H1 (cell line): ENCODE measurements around the gene CSF3. TPM values are rescaled to one million over a fixed set of nuclear protein-coding genes. Genes with fewer than 3 reads are reported as not detected.

ENCODE experiments used
- CTCF ChIA-PET: fragments of 300-600 bp; sonication (Branson Sonifier 250); formaldehyde crosslinking; loops from one replicate; lab custom pipeline; 2021; ENCODE audit not compliant: partially characterized antibody; lab: Charles Lee
- POLR2A ChIA-PET: fragments of 300-600 bp; sonication (Branson Sonifier 250); formaldehyde crosslinking; loops from one replicate; lab custom pipeline; 2021; ENCODE audit warnings: inconsistent platforms; ENCODE audit not compliant: partially characterized antibody; lab: Charles Lee
- DNase-seq, 2 experiments: peaks; one replicate each; pipeline versions ENCODE4 v3.0.0 to v3.0.0-alpha.2; 2010 to 2022; ENCODE audit warnings: low spot score in 2 of 2, low read depth in 1 of 2, mixed read lengths in 1 of 2
- FAIRE-seq: peaks from 2 replicates; lab custom pipeline; 2011; peaks lifted over from hg19 to GRCh38; lab: Jason Lieb, UNC
- H2AFZ ChIP-seq: 2 replicates; pipeline ENCODE4 v1.8.1; 2012; ENCODE audit warnings: low read length, inconsistent platforms
- H2AK5ac ChIP-seq: 2 replicates; pipeline ENCODE4 v1.6.1; 2013; ENCODE audit warnings: low read depth, low read length
- H2BK120ac ChIP-seq: replicated peaks from 2 replicates; pipeline ENCODE3; 2013; ENCODE audit warnings: low read depth, low read length, inconsistent platforms
- H2BK12ac ChIP-seq: 2 replicates; pipeline ENCODE4 v1.6.1; 2013; ENCODE audit warnings: low read depth, low read length
- H2BK15ac ChIP-seq: 2 replicates; pipeline ENCODE4 v1.6.1; 2013; ENCODE audit warnings: low read length
- H2BK20ac ChIP-seq: 2 replicates; pipeline ENCODE4 v1.6.1; 2013; ENCODE audit warnings: low read length
- H2BK5ac ChIP-seq: 2 replicates; pipeline ENCODE4 v1.6.1; 2013; ENCODE audit warnings: low read depth, low read length
- H3K14ac ChIP-seq: 2 replicates; pipeline ENCODE4 v1.6.1; 2013; ENCODE audit warnings: inconsistent platforms; ENCODE audit not compliant: insufficient read length
- H3K18ac ChIP-seq: 2 replicates; pipeline ENCODE4 v1.6.1; 2013; ENCODE audit warnings: low read length; ENCODE audit errors: extremely low read depth
- H3K23ac ChIP-seq: 2 replicates; pipeline ENCODE4 v1.6.1; 2013; ENCODE audit warnings: inconsistent platforms; ENCODE audit not compliant: insufficient read length
- H3K23me2 ChIP-seq: 2 replicates; pipeline ENCODE4 v1.6.1; 2013; ENCODE audit warnings: low read depth, low read length
- H3K27ac ChIP-seq: 2 replicates; pipeline ENCODE4 v1.6.1; 2011; ENCODE audit warnings: low read depth, low read length, inconsistent platforms
- H3K27me3 ChIP-seq, 4 experiments: replicated peaks in 1 of 4; 1 replicate in 1 of 4; 2 replicates in 3 of 4; pipeline versions ENCODE4 v1.6.1 to v1.8.1; 2011 to 2013; ENCODE audit warnings: low read length in 3 of 4, mild to moderate bottlenecking in 3 of 4, inconsistent platforms in 2 of 4, mixed read lengths in 2 of 4, moderate library complexity in 1 of 4; ENCODE audit not compliant: control insufficient read depth in 3 of 4, insufficient read depth in 3 of 4; ENCODE audit errors: extremely low read depth in 1 of 4
- H3K36me3 ChIP-seq, 4 experiments: 2 replicates each; pipeline versions ENCODE4 v1.6.1 to v1.8.1; 2011 to 2013; ENCODE audit warnings: mild to moderate bottlenecking in 4 of 4, low read length in 3 of 4, moderate library complexity in 2 of 4, control low read depth in 1 of 4, inconsistent platforms in 1 of 4; ENCODE audit not compliant: insufficient read depth in 4 of 4, control insufficient read depth in 2 of 4
- H3K4ac ChIP-seq: replicated peaks from 2 replicates; pipeline ENCODE3; 2013; ENCODE audit warnings: low read length, low read depth, mixed read lengths, inconsistent platforms; ENCODE audit not compliant: insufficient read length
- H3K4me1 ChIP-seq, 4 experiments: replicated peaks in 1 of 4; 1 replicate in 1 of 4; 2 replicates in 3 of 4; pipeline versions ENCODE4 v1.6.1 to v1.8.1; 2011 to 2013; ENCODE audit warnings: low read length in 3 of 4, inconsistent platforms in 2 of 4, mixed read lengths in 1 of 4; ENCODE audit not compliant: insufficient read depth in 4 of 4, control insufficient read depth in 3 of 4
- H3K4me2 ChIP-seq, 2 experiments: 2 replicates each; pipeline versions ENCODE4 v1.6.1 to v1.8.1; 2011 to 2013; ENCODE audit warnings: low read depth in 2 of 2, low read length in 2 of 2, control low read depth in 1 of 2, inconsistent platforms in 1 of 2, mild to moderate bottlenecking in 1 of 2; ENCODE audit not compliant: insufficient read depth in 1 of 2
- H3K4me3 ChIP-seq, 4 experiments: fragments of 200-600, 300-600 bp in 1 of 4; sonication (generic), shearing (Covaris generic), sonication (Bioruptor Twin) in 1 of 4; 2 replicates each; pipeline versions ENCODE4 v1.5.1 to v1.8.1; 2011 to 2016; ENCODE audit warnings: low read length in 4 of 4, low read depth in 3 of 4, control low read depth in 2 of 4, inconsistent platforms in 2 of 4, mild to moderate bottlenecking in 2 of 4, mixed read lengths in 1 of 4, moderate library complexity in 1 of 4; ENCODE audit not compliant: insufficient read depth in 2 of 4; ENCODE audit errors: extremely low read depth in 1 of 4
- H3K56ac ChIP-seq: replicated peaks from 2 replicates; pipeline ENCODE3; 2013; ENCODE audit warnings: low read depth, mild to moderate bottlenecking, mixed read lengths, low read length, inconsistent platforms; ENCODE audit not compliant: insufficient read length
- H3K79me1 ChIP-seq: 2 replicates; pipeline ENCODE4 v1.6.1; 2013; ENCODE audit warnings: low read depth, low read length, control low read depth
- H3K79me2 ChIP-seq, 2 experiments: 2 replicates each; pipeline versions ENCODE4 v1.6.1 to v1.8.1; 2012 to 2013; ENCODE audit warnings: low read length in 2 of 2, mild to moderate bottlenecking in 2 of 2, inconsistent platforms in 1 of 2; ENCODE audit not compliant: insufficient read depth in 2 of 2, control insufficient read depth in 1 of 2
- H3K9ac ChIP-seq, 4 experiments: replicated peaks in 1 of 4; 1 replicate in 1 of 4; 2 replicates in 3 of 4; pipeline versions ENCODE4 v1.6.1 to v1.8.1; 2011 to 2013; ENCODE audit warnings: low read depth in 3 of 4, low read length in 3 of 4, control low read depth in 2 of 4, mild to moderate bottlenecking in 2 of 4, moderate library complexity in 2 of 4, inconsistent platforms in 1 of 4; ENCODE audit errors: extremely low read depth in 1 of 4
- H3K9me3 ChIP-seq, 2 experiments: 2 replicates each; pipeline versions ENCODE4 v1.6.1 to v1.8.1; 2012 to 2013; ENCODE audit warnings: mild to moderate bottlenecking in 2 of 2, moderate library complexity in 2 of 2, control low read depth in 1 of 2, inconsistent platforms in 1 of 2, low read depth in 1 of 2, low read length in 1 of 2, mixed read lengths in 1 of 2; ENCODE audit not compliant: insufficient read depth in 2 of 2
- H4K20me1 ChIP-seq, 2 experiments: replicated peaks in 1 of 2; 2 replicates each; pipeline versions ENCODE3 to v1.8.1; 2011 to 2013; ENCODE audit warnings: inconsistent platforms in 2 of 2, low read length in 2 of 2, mild to moderate bottlenecking in 1 of 2; ENCODE audit not compliant: insufficient read depth in 2 of 2, control insufficient read depth in 1 of 2
- H4K5ac ChIP-seq: 2 replicates; pipeline ENCODE4 v1.6.1; 2013; ENCODE audit warnings: low read length, low read depth, mixed read lengths, inconsistent platforms; ENCODE audit not compliant: insufficient read length
- H4K8ac ChIP-seq: 2 replicates; pipeline ENCODE4 v1.8.0; 2013; ENCODE audit warnings: mild to moderate bottlenecking, moderate library complexity, low read length, inconsistent platforms; ENCODE audit not compliant: insufficient read depth; ENCODE audit errors: extremely low read depth
- H4K91ac ChIP-seq: replicated peaks from 2 replicates; pipeline ENCODE3; 2013; ENCODE audit warnings: low read length, mixed read lengths, inconsistent platforms; ENCODE audit not compliant: insufficient read length
- CBX5 ChIP-seq: fragments of 300-800, 300-1000 bp; sonication (generic); IDR thresholded peaks from 2 replicates; pipeline ENCODE4 v1.7.1; 2016; ENCODE audit warnings: antibody characterized with exemption, low read length, low read depth
- EZH2 ChIP-seq: fragments of 200-600 bp; sonication (generic); IDR thresholded peaks from 2 replicates; pipeline ENCODE4 v1.7.1; 2012; ENCODE audit warnings: low read depth, mild to moderate bottlenecking, moderate library complexity, low read length, inconsistent platforms; ENCODE audit not compliant: severe bottlenecking
- GTF2F1 ChIP-seq: IDR thresholded peaks from 2 replicates; pipeline ENCODE4 v1.6.1; 2012; ENCODE audit warnings: low read depth, low read length, improper control_type of control experiment, borderline replicate concordance
- JUN ChIP-seq: IDR thresholded peaks from 2 replicates; pipeline ENCODE4 v1.6.1; 2011; ENCODE audit warnings: low read depth, mild to moderate bottlenecking, improper control_type of control experiment, low read length
- RAD21 ChIP-seq, 2 experiments: IDR thresholded peaks in 1 of 2; conservative IDR thresholded peaks in 1 of 2; 2 replicates each; pipeline ENCODE4 v1.6.1; 2011; ENCODE audit warnings: low read depth in 2 of 2, low read length in 2 of 2, improper control_type of control experiment in 1 of 2, inconsistent platforms in 1 of 2, mild to moderate bottlenecking in 1 of 2, moderate library complexity in 1 of 2
- RBBP5 ChIP-seq: IDR thresholded peaks from 2 replicates; pipeline ENCODE4 v1.7.1; 2012; ENCODE audit warnings: low read depth, mild to moderate bottlenecking, inconsistent platforms, low read length, moderate library complexity, borderline replicate concordance
- SP4 ChIP-seq: IDR thresholded peaks from 2 replicates; pipeline ENCODE4 v1.6.1; 2012; ENCODE audit warnings: low read length, inconsistent platforms
- ZNF274 ChIP-seq: IDR thresholded peaks from 2 replicates; pipeline ENCODE4 v1.7.0; 2012; ENCODE audit warnings: low read length, borderline replicate concordance; ENCODE audit errors: extremely low read depth
- WGBS, 2 experiments: shearing (Covaris generic) in 1 of 2; methylation state at CpG; one replicate each; pipeline versions ENCODE4 v1.1.6 to v1.1.7; 2013 to 2015; ENCODE audit warnings: low lambda C conversion rate in 2 of 2, mixed read lengths in 2 of 2, inconsistent platforms in 1 of 2, low coverage in 1 of 2, missing lambda C conversion rate in 1 of 2; ENCODE audit not compliant: insufficient replicate concordance in 2 of 2, insufficient coverage in 1 of 2, insufficient read length in 1 of 2; ENCODE audit errors: extremely low coverage in 1 of 2, missing lambda C conversion rate in 1 of 2; 5-methylcytosine and 5-hydroxymethylcytosine counted together
- polyA plus RNA-seq, 7 experiments: library from polyadenylated mRNA; depleted of rRNA in 3 of 7; stranded (reverse) in 5 of 7; unstranded in 2 of 7; fragments of >200 nt in 5 of 7; fragments of 200-250 nt in 2 of 7; gene quantifications; 1 replicate in 5 of 7; 2 replicates in 1 of 7; 4 replicates in 1 of 7; pipeline versions ENCODE4 v1.2.1 to v1.2.3, GENCODE V29; 2011 to 2013; ENCODE audit warnings: missing spikeins in 2 of 7, mixed read lengths in 2 of 7
- total RNA-seq: library from RNA; stranded (reverse); fragmentation: NEBNext Ultra II Directional; extraction: Animal tissue kit (Norgen Biotek cat#: 25700); gene quantifications from 2 replicates; pipeline ENCODE4 v1.2.1, GENCODE V29; 2021
- TF ChIP-seq, protein P1 (sequence below): IDR thresholded peaks from 2 replicates; pipeline ENCODE4 v1.6.1; 2012; ENCODE audit warnings: inconsistent platforms
- TF ChIP-seq, protein P2 (sequence below): IDR thresholded peaks from 2 replicates; pipeline ENCODE4 v1.6.1; 2011; ENCODE audit warnings: low read depth, mild to moderate bottlenecking, low read length; ENCODE audit not compliant: insufficient read depth

CSF3 gene
- total and polyA plus RNA-seq, 2 of the 8 experiments (the other 6 are each of a cell fraction or from before 2014, with no cell fraction given), result 0.03 TPM; not detected in 1

DNA sequence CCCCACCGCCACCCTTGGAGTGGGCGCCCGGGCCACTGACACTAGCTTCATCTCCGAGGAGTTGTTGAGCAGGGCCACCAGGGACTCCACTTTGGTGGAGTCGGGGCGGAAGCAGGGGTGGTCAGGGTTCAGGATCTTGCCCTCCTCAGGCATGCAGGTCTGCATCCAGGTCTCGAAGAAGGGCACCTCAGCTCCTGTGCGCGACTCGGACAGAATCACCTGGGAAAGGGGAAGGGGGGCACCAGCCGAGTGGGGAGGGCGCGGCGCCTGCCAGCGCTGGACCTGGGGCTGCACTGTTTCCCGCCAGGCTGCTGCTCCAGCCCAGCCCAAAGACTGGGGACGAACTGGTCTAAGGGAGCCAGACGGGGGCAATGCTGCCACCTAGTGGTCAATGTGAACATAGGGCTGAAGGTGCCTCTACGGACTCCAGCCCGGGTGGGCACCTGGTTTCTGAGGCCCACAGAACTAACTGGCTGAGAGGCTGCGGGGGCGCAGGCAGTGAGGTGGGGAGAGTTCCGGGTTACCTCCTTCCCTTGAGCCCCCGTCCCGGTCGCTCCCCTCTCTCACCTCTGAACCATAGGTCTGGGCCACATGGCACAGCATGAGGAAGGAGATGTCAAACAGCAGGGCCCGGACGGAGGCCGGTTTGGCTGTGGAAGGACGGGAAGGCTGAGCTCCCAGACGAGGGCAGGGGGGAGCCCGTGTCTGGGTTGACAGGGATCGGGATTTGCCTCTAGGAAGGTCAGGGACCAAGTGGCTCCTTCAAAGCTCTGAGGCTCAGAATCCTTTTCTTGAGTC, 11.8 kb downstream of the CSF3 start:
- Histone ChIP-seq H2BK15ac (peak overlapping the region; percentile 92; the same call in 1 of the 2 replicates), H4K20me1 (peaks cover 2% of the 10 kb centered on the region in 2 experiments), H3K79me2 (no peaks in the 10 kb centered on the region), H3K56ac (no peak overlapping the region), H2BK12ac (no peak overlapping the region; the same call in 1 of the 2 replicates), H4K91ac (no peak overlapping the region), H4K5ac (no peak overlapping the region), H2BK20ac (no peak overlapping the region), H2BK120ac (no peak overlapping the region), H2AK5ac (no peak overlapping the region), H3K4ac (no peak overlapping the region), H2BK5ac (no peak overlapping the region), H2AFZ (no peak overlapping the region), H3K14ac (no peak overlapping the region), H3K23ac (no peak overlapping the region), H3K27ac (no peak overlapping the region), H3K4me3 (no peak overlapping the region), H3K79me1 (no peaks in the 10 kb centered on the region), H3K9me3 (no peaks in the 10 kb centered on the region), H3K36me3 (peaks cover 18 to 49% (median 32%) of the 10 kb centered on the region in 4 experiments), H3K27me3 (no peaks in the 10 kb centered on the region), H3K4me1 (no peaks in the 10 kb centered on the region), H3K18ac (no peak overlapping the region), H3K9ac (no peak overlapping the region), H3K23me2 (no peaks in the 10 kb centered on the region), H3K4me2 (no peak overlapping the region), H4K8ac (no peak overlapping the region)
- WGBS, 2 experiments, result 58% methylated on average over 31 of the region's 33 CpGs; no CpG with 5 or more reads in 1 of the 2 experiments
- ChIA-PET POLR2A (interaction anchor here (0.6 to 4.8 kb wide), 12 partner anchors 8 to 97 kb away, joined by 3 to 42 read pairs (median 3); partner anchors contain the start of gene CSF3), CTCF (interaction anchor here (0.6 to 29.7 kb wide), 31 partner anchors 11 to 405 kb away, joined by 3 to 876 read pairs (median 4); partner anchors contain the start of genes CSF3, MED24, PSMD3 and THRA)
- DNase-seq, result peak; percentile 68 to 90
- peak; percentile 55 for FAIRE-seq
- TF ChIP-seq, protein P1, sequence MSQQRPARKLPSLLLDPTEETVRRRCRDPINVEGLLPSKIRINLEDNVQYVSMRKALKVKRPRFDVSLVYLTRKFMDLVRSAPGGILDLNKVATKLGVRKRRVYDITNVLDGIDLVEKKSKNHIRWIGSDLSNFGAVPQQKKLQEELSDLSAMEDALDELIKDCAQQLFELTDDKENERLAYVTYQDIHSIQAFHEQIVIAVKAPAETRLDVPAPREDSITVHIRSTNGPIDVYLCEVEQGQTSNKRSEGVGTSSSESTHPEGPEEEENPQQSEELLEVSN, result peak; percentile 82
- no peak for TF ChIP-seq CBX5
- no peak for TF ChIP-seq ZNF274
- TF ChIP-seq SP4, result no peak
- no peak for TF ChIP-seq GTF2F1
- TF ChIP-seq JUN, result no peak
- TF ChIP-seq EZH2, result no peak
- TF ChIP-seq, protein P2, sequence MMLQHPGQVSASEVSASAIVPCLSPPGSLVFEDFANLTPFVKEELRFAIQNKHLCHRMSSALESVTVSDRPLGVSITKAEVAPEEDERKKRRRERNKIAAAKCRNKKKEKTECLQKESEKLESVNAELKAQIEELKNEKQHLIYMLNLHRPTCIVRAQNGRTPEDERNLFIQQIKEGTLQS, result no peak
- peak; percentile 80 to 86 for TF ChIP-seq RAD21 (IDR thresholded peaks at IDR 0.05 in 1 of 2, conservative IDR thresholded peaks at IDR 0.05 in 1 of 2; ENCODE audit: low read depth in 2 of 2, low read length in 2 of 2)
- TF ChIP-seq RBBP5, result no peak
